ENCODE results near the gene FMNL3. TPM values are rescaled to one million over a fixed set of nuclear protein-coding genes. Genes with fewer than 3 reads are reported as not detected.

FMNL3 gene
- total RNA-seq: 74.7 and 84.3 TPM in 2 replicates

- H3K36me3 Mint-ChIP-seq (ENCODE audit: low read depth): peaks cover 10% of the 10 kb centered on the region
- ATAC-seq (ENCODE audit: low read depth): peak; percentile 90
- H3K9me3 Mint-ChIP-seq: no peaks in the 10 kb centered on the region
- peak; percentile 99 for DNase-seq
- peaks cover 5% of the 10 kb centered on the region for H3K27me3 Mint-ChIP-seq
- intact Hi-C loops (cut with micrococcal nuclease): loop anchor here (1.0 to 5.0 kb wide), 10 partner anchors 8 to 155 kb away; partner anchors contain the start of genes MCRS1, NCKAP5L, PRPF40B and TMBIM6
- no peak for TF ChIP-seq CTCF (IDR thresholded peaks at IDR 0.05)
- peaks cover 45% of the 10 kb centered on the region for H3K4me1 Mint-ChIP-seq
- H3K27ac Mint-ChIP-seq: peak within 1 kb of the TSS; percentile 91
- POLR2A ChIA-PET: interaction anchor here (1.5 to 7.1 kb wide), 9 partner anchors 9 to 84 kb away, joined by 8 to 265 read pairs (median 13); partner anchors contain the start of genes PRPF40B and TMBIM6
- CTCF ChIA-PET: interaction anchor here (0.8 to 17.1 kb wide), 9 partner anchors 8 to 71 kb away, joined by 3 to 284 read pairs (median 5); no protein-coding TSS in a partner anchor
- H3K4me3 Mint-ChIP-seq: peak within 1 kb of the TSS; percentile 97
These were observed at the start of gene FMNL3 for GRCh38 chr12:49707128-49707811. Gene FMNL3, minus strand, starts transcription at chr12:49707405. Its CDS starts 225 bp downstream, at chr12:49707180.

GRCh38 chr12:49750996-49751393 is 43.8 kb upstream of the FMNL3 start:
- ChIA-PET CTCF (interaction anchor here (1.0 to 1.7 kb wide), 2 partner anchors 12 to 13 kb away, joined by 3 to 5 read pairs; no protein-coding TSS in a partner anchor), POLR2A (interaction anchor here (0.6 to 4.0 kb wide), 5 partner anchors 8 to 90 kb away, joined by 3 to 43 read pairs (median 8); partner anchors contain the start of gene TMBIM6)
- Mint-ChIP-seq H3K27me3 (no peaks in the 10 kb centered on the region), H3K9me3 (no peaks in the 10 kb centered on the region), H3K27ac (peak overlapping the region; percentile 84), H3K36me3 (ENCODE audit: low read depth) (peaks cover 74% of the 10 kb centered on the region), H3K4me3 (peak overlapping the region; percentile 59), H3K4me1 (peaks cover 87% of the 10 kb centered on the region)
- ATAC-seq (ENCODE audit: low read depth) (no peak), DNase-seq (no peak)
- no peak for TF ChIP-seq CTCF (IDR thresholded peaks at IDR 0.05)
- intact Hi-C loops (cut with micrococcal nuclease): loop anchor here (5.0 kb wide), 1 partner anchor 89 kb away; no protein-coding TSS in a partner anchor

- CTCF ChIA-PET: interaction anchor here (1.0 to 2.0 kb wide), 3 partner anchors 9 to 13 kb away, joined by 3 to 9 read pairs (median 6); partner anchors contain the start of gene TMBIM6
- Mint-ChIP-seq H3K27me3 (no peaks in the 10 kb centered on the region), H3K9me3 (no peaks in the 10 kb centered on the region), H3K4me3 (peak overlapping the region; percentile 59), H3K27ac (peak overlapping the region; percentile 84), H3K4me1 (peaks cover 89% of the 10 kb centered on the region), H3K36me3 (ENCODE audit: low read depth) (peaks cover 69% of the 10 kb centered on the region)
- ATAC-seq (ENCODE audit: low read depth) (peak; percentile 55), DNase-seq (no peak)
- intact Hi-C loops (cut with micrococcal nuclease): loop anchor here (5.0 kb wide), 1 partner anchor 88 kb away; no protein-coding TSS in a partner anchor
- no peak for TF ChIP-seq CTCF (IDR thresholded peaks at IDR 0.05)
- POLR2A ChIA-PET: interaction anchor here (0.6 to 2.2 kb wide), 2 partner anchors 9 to 139 kb away, joined by 3 to 17 read pairs; partner anchors contain the start of gene TMBIM6
These were observed 43.1 kb upstream of the FMNL3 start for GRCh38 chr12:49750027-49750995.

GRCh38 chr12:49748800-49749199 is 41.6 kb upstream of the FMNL3 start:
- no peak for ATAC-seq (ENCODE audit: low read depth)
- ChIA-PET CTCF (interaction anchor here (1.0 to 2.0 kb wide), 5 partner anchors 8 to 90 kb away, joined by 3 to 9 read pairs (median 6); partner anchors contain the start of gene TMBIM6), POLR2A (interaction anchor here (0.6 to 2.2 kb wide), 3 partner anchors 7 to 63 kb away, joined by 3 to 17 read pairs (median 5); partner anchors contain the start of gene TMBIM6)
- no peaks in the 10 kb centered on the region for H3K27me3 Mint-ChIP-seq
- H3K4me3 Mint-ChIP-seq: peak overlapping the region; percentile 46
- no peak for TF ChIP-seq CTCF (IDR thresholded peaks at IDR 0.05)
- peak overlapping the region; percentile 84 for H3K27ac Mint-ChIP-seq
- no peak for DNase-seq
- H3K36me3 Mint-ChIP-seq (ENCODE audit: low read depth): peaks cover 66% of the 10 kb centered on the region
- H3K9me3 Mint-ChIP-seq: no peaks in the 10 kb centered on the region
- peaks cover 88% of the 10 kb centered on the region for H3K4me1 Mint-ChIP-seq
- intact Hi-C loops (cut with micrococcal nuclease): no loop called here

Data from activated B cell treated with CpG ODN at 0.5 μM for 24 hours (primary cell).